H9 (cell line): ENCODE data around the gene SLC13A5. TPM values are rescaled to one million over a fixed set of nuclear protein-coding genes. Genes with fewer than 3 reads are reported as not detected.

Experiments used
- DNase-seq: peaks from one replicate; pipeline ENCODE4 v3.0.0-alpha.2; 2017
- H2AFZ ChIP-seq: one replicate; pipeline ENCODE4 v1.6.1; 2013; ENCODE audit warnings: mild to moderate bottlenecking, low read length, control low read depth, moderate library complexity
- H2AK5ac ChIP-seq: 2 replicates; pipeline ENCODE4 v1.6.1; 2013; ENCODE audit warnings: low read length, control low read depth, mixed read lengths; ENCODE audit not compliant: insufficient read length
- H2BK120ac ChIP-seq: one replicate; pipeline ENCODE4 v1.6.1; 2013; ENCODE audit warnings: low read depth, mild to moderate bottlenecking, low read length, control low read depth, inconsistent platforms; ENCODE audit not compliant: poor library complexity, severe bottlenecking
- H2BK12ac ChIP-seq: 2 replicates; pipeline ENCODE4 v1.6.1; 2013; ENCODE audit warnings: low read length, control low read depth, mixed read lengths, low read depth; ENCODE audit not compliant: insufficient read length
- H2BK15ac ChIP-seq: 2 replicates; pipeline ENCODE4 v1.6.1; 2013; ENCODE audit warnings: low read depth, low read length, control low read depth
- H2BK20ac ChIP-seq: one replicate; pipeline ENCODE4 v1.6.1; 2013; ENCODE audit warnings: low read depth, mild to moderate bottlenecking, low read length, control low read depth, inconsistent platforms; ENCODE audit not compliant: poor library complexity, severe bottlenecking
- H2BK5ac ChIP-seq: 2 replicates; pipeline ENCODE4 v1.6.1; 2013; ENCODE audit warnings: low read length, control low read depth, mixed read lengths; ENCODE audit not compliant: insufficient read length
- H3K14ac ChIP-seq: 2 replicates; pipeline ENCODE4 v1.6.1; 2013; ENCODE audit warnings: low read length, control low read depth; ENCODE audit not compliant: insufficient read depth
- H3K18ac ChIP-seq: 2 replicates; pipeline ENCODE4 v1.6.1; 2013; ENCODE audit warnings: low read depth, mild to moderate bottlenecking, mixed read lengths, low read length, control low read depth; ENCODE audit not compliant: insufficient read length
- H3K23ac ChIP-seq: 2 replicates; pipeline ENCODE4 v1.6.1; 2013; ENCODE audit warnings: low read length, control low read depth, mixed read lengths, low read depth; ENCODE audit not compliant: insufficient read length
- H3K23me2 ChIP-seq: 2 replicates; pipeline ENCODE4 v1.6.1; 2013; ENCODE audit warnings: low read depth, mild to moderate bottlenecking, mixed read lengths, low read length, control low read depth; ENCODE audit not compliant: insufficient read length, poor library complexity, severe bottlenecking
- H3K27ac ChIP-seq: 2 replicates; pipeline ENCODE4 v1.5.1; 2013; ENCODE audit warnings: low read length, control low read depth, mixed read lengths, low read depth; ENCODE audit not compliant: insufficient read length
- H3K27me3 ChIP-seq: 2 replicates; pipeline ENCODE4 v1.6.1; 2013; ENCODE audit warnings: low read length, control low read depth, inconsistent platforms; ENCODE audit not compliant: insufficient read depth
- H3K4ac ChIP-seq: 2 replicates; pipeline ENCODE4 v1.6.1; 2013; ENCODE audit warnings: low read depth, mild to moderate bottlenecking, control low read depth, inconsistent platforms, low read length, moderate library complexity
- H3K4me1 ChIP-seq: 2 replicates; pipeline ENCODE4 v1.6.1; 2013; ENCODE audit warnings: low read length, control low read depth, inconsistent platforms; ENCODE audit not compliant: insufficient read depth
- H3K4me2 ChIP-seq: 2 replicates; pipeline ENCODE4 v1.6.1; 2013; ENCODE audit warnings: low read length, control low read depth, mixed read lengths; ENCODE audit not compliant: insufficient read length, insufficient read depth
- H3K56ac ChIP-seq: 2 replicates; pipeline ENCODE4 v1.6.1; 2013; ENCODE audit warnings: low read depth, mild to moderate bottlenecking, mixed read lengths, low read length, control low read depth; ENCODE audit not compliant: insufficient read length
- H3K79me1 ChIP-seq: 2 replicates; pipeline ENCODE4 v1.6.1; 2013; ENCODE audit warnings: low read depth, mild to moderate bottlenecking, moderate library complexity, low read length, control low read depth, inconsistent platforms; ENCODE audit not compliant: insufficient read depth, poor library complexity, severe bottlenecking
- H3K79me2 ChIP-seq: 2 replicates; pipeline ENCODE4 v1.6.1; 2013; ENCODE audit warnings: low read length, control low read depth, inconsistent platforms; ENCODE audit not compliant: insufficient read depth
- H3K9ac ChIP-seq: 2 replicates; pipeline ENCODE4 v1.6.1; 2013; ENCODE audit warnings: low read length, control low read depth, mixed read lengths; ENCODE audit not compliant: insufficient read length; ENCODE audit errors: extremely low read depth
- H3K9me3 ChIP-seq: one replicate; pipeline ENCODE4 v1.6.1; 2013; ENCODE audit warnings: low read depth, low read length, inconsistent platforms; ENCODE audit not compliant: control insufficient read depth
- H3T11ph ChIP-seq: one replicate; pipeline ENCODE4 v1.6.1; 2013; ENCODE audit warnings: mild to moderate bottlenecking, low read length, control low read depth, inconsistent platforms
- H4K20me1 ChIP-seq: one replicate; pipeline ENCODE4 v1.6.1; 2013; ENCODE audit not compliant: control insufficient read depth, insufficient read length, insufficient read depth
- H4K5ac ChIP-seq: 2 replicates; pipeline ENCODE4 v1.6.1; 2013; ENCODE audit warnings: low read depth, mild to moderate bottlenecking, mixed read lengths, low read length, control low read depth; ENCODE audit not compliant: insufficient read length
- H4K8ac ChIP-seq: replicated peaks from 2 replicates; pipeline ENCODE4 v1.6.1; 2013; ENCODE audit warnings: low read length, control low read depth, mixed read lengths, low read depth; ENCODE audit not compliant: insufficient read length
- H4K91ac ChIP-seq: 2 replicates; pipeline ENCODE4 v1.6.1; 2013; ENCODE audit warnings: low read depth, mild to moderate bottlenecking, moderate library complexity, mixed read lengths, low read length, control low read depth; ENCODE audit not compliant: insufficient read length
- H3K27ac Mint-ChIP-seq, 3 experiments: 2 replicates in 2 of 3; 3 replicates in 1 of 3; pipeline ENCODE4 v1.8.0; 2020 to 2021; ENCODE audit warnings: mixed read lengths in 3 of 3, mild to moderate bottlenecking in 1 of 3, moderate library complexity in 1 of 3
- H3K27me3 Mint-ChIP-seq: 2 replicates; pipeline ENCODE4 v1.8.0; 2021; ENCODE audit warnings: low read depth, mild to moderate bottlenecking, moderate library complexity, mixed read lengths
- H3K36me3 Mint-ChIP-seq, 3 experiments: 2 replicates in 2 of 3; 3 replicates in 1 of 3; pipeline ENCODE4 v1.8.0; 2020 to 2021; ENCODE audit warnings: low read depth in 3 of 3, mixed read lengths in 3 of 3; ENCODE audit not compliant: insufficient read depth in 1 of 3
- H3K4me1 Mint-ChIP-seq, 2 experiments: 2 replicates each; pipeline ENCODE4 v1.8.0; 2020; ENCODE audit warnings: mixed read lengths in 2 of 2
- H3K4me3 Mint-ChIP-seq, 2 experiments: 2 replicates in 1 of 2; 3 replicates in 1 of 2; pipeline ENCODE4 v1.8.0; 2020 to 2021; ENCODE audit warnings: mild to moderate bottlenecking in 2 of 2, mixed read lengths in 2 of 2, moderate library complexity in 1 of 2
- H3K9me3 Mint-ChIP-seq, 2 experiments: 2 replicates in 1 of 2; 3 replicates in 1 of 2; pipeline ENCODE4 v1.8.0; 2020; ENCODE audit warnings: mild to moderate bottlenecking in 2 of 2, mixed read lengths in 2 of 2, moderate library complexity in 1 of 2
- WGBS: extraction: QIAGEN DNeasy Blood & Tissue Kit; methylation state at CpG from one replicate; pipeline ENCODE4 v1.1.7; 2013; ENCODE audit warnings: missing lambda C conversion rate, low lambda C conversion rate, mixed read lengths; ENCODE audit not compliant: insufficient read length; ENCODE audit errors: extremely low coverage; 5-methylcytosine and 5-hydroxymethylcytosine counted together
- total RNA-seq: library from RNA; stranded (reverse); gene quantifications from 2 replicates; pipeline ENCODE4 v1.2.1, GENCODE V29; 2021
- TF ChIP-seq, protein P1 (sequence below): fragments of 200-600 bp; sonication (generic); conservative IDR thresholded peaks from 3 replicates; pipeline ENCODE4 v1.8.0; 2021; ENCODE audit warnings: antibody characterized with exemption, mild to moderate bottlenecking

SLC13A5 gene
- total RNA-seq, 1 experiment from 2014 or later: 1.6 TPM

- no peak overlapping the region for H2BK120ac ChIP-seq
These were observed 42.2 kb downstream of the SLC13A5 start for GRCh38 chr17:6670999-6671398.

More at GRCh38 chr17:6670999-6671398, 42.2 kb downstream of the SLC13A5 start:
- Histone ChIP-seq H3K23me2 (no peaks in the 10 kb centered on the region), H4K8ac (no peak overlapping the region), H3K79me2 (no peaks in the 10 kb centered on the region), H4K5ac (no peak overlapping the region), H2BK5ac (no peak overlapping the region), H3K23ac (no peak overlapping the region), H2AK5ac (no peak overlapping the region), H3K14ac (0 out of 2 replicates have a peak overlapping the region, but pooled peaks have one; percentile 47), H3K9me3 (no peaks in the 10 kb centered on the region), H3K27ac (no peak overlapping the region), H3T11ph (no peak overlapping the region), H2BK20ac (no peak overlapping the region), H2BK15ac (no peak overlapping the region), H3K9ac (no peak overlapping the region), H3K4ac (no peak overlapping the region), H2BK12ac (no peak overlapping the region), H4K91ac (no peak overlapping the region), H3K4me1 (no peaks in the 10 kb centered on the region), H3K56ac (no peak overlapping the region), H3K4me2 (no peak overlapping the region), H3K27me3 (no peaks in the 10 kb centered on the region; the same call in none of the 2 replicates), H3K18ac (no peak overlapping the region), H3K79me1 (no peaks in the 10 kb centered on the region), H2AFZ (no peak overlapping the region), H4K20me1 (no peaks in the 10 kb centered on the region)
- no CpG with 5 or more reads among the region's 6 CpGs for WGBS
- Mint-ChIP-seq H3K36me3 (no peaks in the 10 kb centered on the region; a peak in 1 of 7 replicates), H3K4me1 (peaks cover 0 to 4% of the 10 kb centered on the region in 2 experiments; a peak in 1 of 4 replicates), H3K9me3 (no peaks in the 10 kb centered on the region), H3K27ac (no peak overlapping the region; a peak in 1 of 7 replicates), H3K4me3 (no peak overlapping the region), H3K27me3 (peaks cover 28% of the 10 kb centered on the region)
- TF ChIP-seq, protein P1, sequence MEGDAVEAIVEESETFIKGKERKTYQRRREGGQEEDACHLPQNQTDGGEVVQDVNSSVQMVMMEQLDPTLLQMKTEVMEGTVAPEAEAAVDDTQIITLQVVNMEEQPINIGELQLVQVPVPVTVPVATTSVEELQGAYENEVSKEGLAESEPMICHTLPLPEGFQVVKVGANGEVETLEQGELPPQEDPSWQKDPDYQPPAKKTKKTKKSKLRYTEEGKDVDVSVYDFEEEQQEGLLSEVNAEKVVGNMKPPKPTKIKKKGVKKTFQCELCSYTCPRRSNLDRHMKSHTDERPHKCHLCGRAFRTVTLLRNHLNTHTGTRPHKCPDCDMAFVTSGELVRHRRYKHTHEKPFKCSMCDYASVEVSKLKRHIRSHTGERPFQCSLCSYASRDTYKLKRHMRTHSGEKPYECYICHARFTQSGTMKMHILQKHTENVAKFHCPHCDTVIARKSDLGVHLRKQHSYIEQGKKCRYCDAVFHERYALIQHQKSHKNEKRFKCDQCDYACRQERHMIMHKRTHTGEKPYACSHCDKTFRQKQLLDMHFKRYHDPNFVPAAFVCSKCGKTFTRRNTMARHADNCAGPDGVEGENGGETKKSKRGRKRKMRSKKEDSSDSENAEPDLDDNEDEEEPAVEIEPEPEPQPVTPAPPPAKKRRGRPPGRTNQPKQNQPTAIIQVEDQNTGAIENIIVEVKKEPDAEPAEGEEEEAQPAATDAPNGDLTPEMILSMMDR: no peak
- DNase-seq: no peak
